Endodermal cell (in vitro differentiated cells): Measurements from ENCODE around the gene RAN. TPM values are rescaled to one million over a fixed set of nuclear protein-coding genes. Genes with fewer than 3 reads are reported as not detected.
A peak's percentile ranks its signal among the peaks of the same experiment; 100 is the strongest.
"Not testable (repeated sequence)": the region's sequence is repeated elsewhere in the genome, so short reads cannot be mapped to it uniquely, and the experiment has no call there.

Source experiments
- DNase-seq: peaks from one replicate; pipeline ENCODE4 v3.0.0-alpha.2; 2017
- H3K27ac ChIP-seq: 2 replicates; pipeline ENCODE4 v1.5.1; 2013; ENCODE audit warnings: mild to moderate bottlenecking, low read depth, low read length, moderate library complexity
- H3K27me3 ChIP-seq: 2 replicates; pipeline ENCODE4 v1.6.1; 2013; ENCODE audit warnings: mild to moderate bottlenecking, low read length, moderate library complexity; ENCODE audit not compliant: insufficient read depth, control insufficient read depth, poor library complexity, severe bottlenecking
- H3K36me3 ChIP-seq: 2 replicates; pipeline ENCODE4 v1.7.0; 2013; ENCODE audit warnings: mild to moderate bottlenecking, low read length, moderate library complexity; ENCODE audit not compliant: control insufficient read depth, insufficient read depth
- H3K4me1 ChIP-seq: one replicate; pipeline ENCODE4 v1.7.0; 2013; ENCODE audit warnings: low read length; ENCODE audit not compliant: control insufficient read depth, insufficient read depth
- H3K4me3 ChIP-seq: 2 replicates; pipeline ENCODE4 v1.5.1; 2013; ENCODE audit warnings: mild to moderate bottlenecking, low read length, moderate library complexity
- H3K9ac ChIP-seq: 2 replicates; pipeline ENCODE4 v1.6.1; 2013; ENCODE audit warnings: mild to moderate bottlenecking, low read length, moderate library complexity; ENCODE audit not compliant: poor library complexity, severe bottlenecking; ENCODE audit errors: extremely low read depth
- H3K9me3 ChIP-seq: 2 replicates; pipeline ENCODE4 v1.6.1; 2013; ENCODE audit warnings: mild to moderate bottlenecking, low read length, moderate library complexity; ENCODE audit not compliant: control insufficient read depth
- H3K27ac Mint-ChIP-seq: 2 replicates; pipeline ENCODE4 v1.8.0; 2020; ENCODE audit warnings: mixed read lengths
- H3K27me3 Mint-ChIP-seq: 2 replicates; pipeline ENCODE4 v1.8.0; 2021; ENCODE audit warnings: mild to moderate bottlenecking, mixed read lengths; ENCODE audit not compliant: insufficient read depth
- H3K36me3 Mint-ChIP-seq: 2 replicates; pipeline ENCODE4 v1.8.0; 2020; ENCODE audit warnings: low read depth, mixed read lengths
- H3K4me1 Mint-ChIP-seq: 2 replicates; pipeline ENCODE4 v1.8.0; 2020; ENCODE audit warnings: mixed read lengths
- H3K4me3 Mint-ChIP-seq: 2 replicates; pipeline ENCODE4 v1.8.0; 2020; ENCODE audit warnings: mild to moderate bottlenecking, moderate library complexity, mixed read lengths
- H3K9me3 Mint-ChIP-seq: 2 replicates; pipeline ENCODE4 v1.8.0; 2020; ENCODE audit warnings: mild to moderate bottlenecking, mixed read lengths
- WGBS, 2 experiments: methylation state at CpG; one replicate each; pipeline versions ENCODE4 v1.1.5 to v1.1.7; 2013; ENCODE audit warnings: missing lambda C conversion rate in 2 of 2, mixed read lengths in 1 of 2; ENCODE audit not compliant: insufficient coverage in 1 of 2, insufficient read length in 1 of 2; 5-methylcytosine and 5-hydroxymethylcytosine counted together
- total RNA-seq, 2 donors: library from RNA; stranded (reverse); fragmentation: NEBNext Ultra II Directional in 1 of 2; extraction: Animal tissue kit (Norgen Biotek cat#: 25700) in 1 of 2; gene quantifications; 2 replicates in 1 of 2; 3 replicates in 1 of 2; pipeline ENCODE4 v1.2.1, GENCODE V29; 2021
- TF ChIP-seq, protein P1 (sequence below): fragments of 200-600 bp; sonication (generic); conservative IDR thresholded peaks from 2 replicates; pipeline ENCODE4 v1.5.0; 2021; ENCODE audit warnings: antibody characterized with exemption, mild to moderate bottlenecking

The RAN gene
- total RNA-seq, 2 donors from 2014 or later = 1,323 to 1,383 TPM

DNA sequence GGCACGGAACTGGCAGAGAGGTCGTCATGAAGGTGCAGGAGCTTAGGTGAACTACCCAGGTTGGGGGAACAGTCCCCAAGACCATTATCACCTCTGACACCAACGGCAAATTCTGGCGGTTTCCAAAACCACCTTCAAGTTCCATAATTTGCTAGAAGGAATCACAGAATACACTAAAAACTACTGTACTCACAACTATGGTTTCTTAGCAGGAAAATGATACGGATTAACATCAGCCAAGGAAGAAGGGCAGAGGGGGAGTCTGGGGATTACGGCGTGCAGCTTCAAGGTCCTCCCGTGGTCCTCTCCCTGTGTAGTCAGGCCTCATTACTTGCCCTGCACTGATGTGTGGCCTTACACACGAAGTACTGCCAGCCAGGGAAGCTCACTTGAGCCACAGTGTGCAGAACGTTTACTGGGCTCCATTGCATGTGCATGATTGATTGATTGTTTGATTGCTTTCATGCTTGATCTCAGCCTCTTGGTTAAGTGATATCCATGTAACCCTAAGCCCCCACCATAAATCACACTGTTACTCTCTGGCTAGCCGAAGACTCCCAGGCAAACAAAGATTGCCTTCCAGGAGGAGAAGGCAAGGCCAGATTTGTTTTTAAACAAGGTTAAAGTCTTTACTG is 32.0 kb upstream of the RAN start:
- TF ChIP-seq, protein P1, sequence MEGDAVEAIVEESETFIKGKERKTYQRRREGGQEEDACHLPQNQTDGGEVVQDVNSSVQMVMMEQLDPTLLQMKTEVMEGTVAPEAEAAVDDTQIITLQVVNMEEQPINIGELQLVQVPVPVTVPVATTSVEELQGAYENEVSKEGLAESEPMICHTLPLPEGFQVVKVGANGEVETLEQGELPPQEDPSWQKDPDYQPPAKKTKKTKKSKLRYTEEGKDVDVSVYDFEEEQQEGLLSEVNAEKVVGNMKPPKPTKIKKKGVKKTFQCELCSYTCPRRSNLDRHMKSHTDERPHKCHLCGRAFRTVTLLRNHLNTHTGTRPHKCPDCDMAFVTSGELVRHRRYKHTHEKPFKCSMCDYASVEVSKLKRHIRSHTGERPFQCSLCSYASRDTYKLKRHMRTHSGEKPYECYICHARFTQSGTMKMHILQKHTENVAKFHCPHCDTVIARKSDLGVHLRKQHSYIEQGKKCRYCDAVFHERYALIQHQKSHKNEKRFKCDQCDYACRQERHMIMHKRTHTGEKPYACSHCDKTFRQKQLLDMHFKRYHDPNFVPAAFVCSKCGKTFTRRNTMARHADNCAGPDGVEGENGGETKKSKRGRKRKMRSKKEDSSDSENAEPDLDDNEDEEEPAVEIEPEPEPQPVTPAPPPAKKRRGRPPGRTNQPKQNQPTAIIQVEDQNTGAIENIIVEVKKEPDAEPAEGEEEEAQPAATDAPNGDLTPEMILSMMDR = no peak
- Mint-ChIP-seq H3K36me3 (peaks cover 4% of the 10 kb centered on the region), H3K27ac (no peak overlapping the region), H3K9me3 (peaks cover 21% of the 10 kb centered on the region), H3K4me1 (peaks cover 16% of the 10 kb centered on the region), H3K27me3 (peaks cover 27% of the 10 kb centered on the region), H3K4me3 (peak overlapping the region; percentile 69)
- WGBS, 2 experiments = 81 to 83% methylated on average over 10 to 11 of the region's 11 CpGs
- Histone ChIP-seq H3K9ac (no peak overlapping the region), H3K9me3 (no peaks in the 10 kb centered on the region), H3K4me1 (peaks cover 3% of the 10 kb centered on the region), H3K36me3 (no peaks in the 10 kb centered on the region), H3K27ac (no peak overlapping the region), H3K4me3 (no peak overlapping the region), H3K27me3 (no peaks in the 10 kb centered on the region)
- DNase-seq = no peak

DNA sequence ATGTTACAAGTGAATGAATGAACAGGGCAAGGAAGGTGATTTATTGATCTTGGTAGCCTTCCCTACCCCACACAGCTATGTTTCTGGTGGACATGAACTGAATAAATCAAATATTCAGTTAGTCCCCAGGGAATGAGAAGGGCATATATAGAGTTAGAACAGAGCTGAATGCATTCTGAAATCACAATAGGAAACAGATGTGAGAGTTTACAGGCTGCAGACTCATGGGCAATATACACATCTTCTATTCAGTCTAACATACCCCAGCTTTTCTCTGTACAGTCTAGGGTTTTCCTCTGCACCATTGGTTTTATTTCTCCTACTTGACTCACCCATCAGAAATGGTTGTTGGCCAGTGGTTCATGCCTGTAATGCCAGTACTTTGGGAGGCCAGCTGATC is 25.5 kb upstream of the RAN start:
- Histone ChIP-seq H3K27ac (no peak overlapping the region), H3K27me3 (no peaks in the 10 kb centered on the region), H3K4me1 (no peaks in the 10 kb centered on the region), H3K9ac (no peak overlapping the region), H3K4me3 (no peak overlapping the region), H3K36me3 (no peaks in the 10 kb centered on the region), H3K9me3 (peaks cover 3% of the 10 kb centered on the region)
- H3K27ac Mint-ChIP-seq = no peak overlapping the region
- no peaks in the 10 kb centered on the region for H3K36me3 Mint-ChIP-seq
- TF ChIP-seq, protein P1 = no peak
- DNase-seq = no peak
- H3K4me1 Mint-ChIP-seq = peaks cover 9% of the 10 kb centered on the region
- peaks cover 3% of the 10 kb centered on the region for H3K27me3 Mint-ChIP-seq
- peaks cover 12% of the 10 kb centered on the region for H3K9me3 Mint-ChIP-seq
- H3K4me3 Mint-ChIP-seq = no peak overlapping the region

DNA sequence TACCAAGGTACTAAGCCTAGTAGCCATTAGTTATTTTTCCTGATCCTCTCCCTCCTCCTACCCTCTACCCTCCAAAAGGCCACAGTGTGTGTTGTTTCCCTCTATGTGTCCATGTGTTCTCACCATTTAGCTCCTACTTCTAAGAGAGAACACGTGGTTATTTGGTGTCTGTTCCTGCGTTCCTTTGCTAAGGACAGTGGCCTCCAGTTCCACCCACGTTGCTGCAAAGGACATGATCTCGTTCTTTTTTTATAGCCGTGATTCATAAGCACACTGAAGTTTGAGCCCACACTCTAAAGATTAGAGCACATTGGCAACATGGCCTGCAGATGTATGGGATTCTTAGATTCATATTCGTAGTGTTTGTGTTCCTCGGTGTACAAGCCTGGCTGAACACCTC is 24.8 kb upstream of the RAN start:
- H3K9me3 ChIP-seq = peaks cover 3% of the 10 kb centered on the region
- Mint-ChIP-seq H3K4me3 (no peak overlapping the region), H3K36me3 (no peaks in the 10 kb centered on the region), H3K4me1 (peaks cover 9% of the 10 kb centered on the region), H3K9me3 (peaks cover 7% of the 10 kb centered on the region), H3K27me3 (peaks cover 2% of the 10 kb centered on the region), H3K27ac (no peak overlapping the region)
- no peaks in the 10 kb centered on the region for H3K36me3 ChIP-seq
- H3K4me1 ChIP-seq = no peaks in the 10 kb centered on the region
- H3K27ac ChIP-seq = no peak overlapping the region
- H3K27me3 ChIP-seq = no peaks in the 10 kb centered on the region
- WGBS, 2 experiments = 91 to 93% methylated on average over 6 to 7 of the region's 7 CpGs
- no peak overlapping the region for H3K9ac ChIP-seq
- no peak overlapping the region for H3K4me3 ChIP-seq
- TF ChIP-seq, protein P1 = no peak
- no peak for DNase-seq

DNA sequence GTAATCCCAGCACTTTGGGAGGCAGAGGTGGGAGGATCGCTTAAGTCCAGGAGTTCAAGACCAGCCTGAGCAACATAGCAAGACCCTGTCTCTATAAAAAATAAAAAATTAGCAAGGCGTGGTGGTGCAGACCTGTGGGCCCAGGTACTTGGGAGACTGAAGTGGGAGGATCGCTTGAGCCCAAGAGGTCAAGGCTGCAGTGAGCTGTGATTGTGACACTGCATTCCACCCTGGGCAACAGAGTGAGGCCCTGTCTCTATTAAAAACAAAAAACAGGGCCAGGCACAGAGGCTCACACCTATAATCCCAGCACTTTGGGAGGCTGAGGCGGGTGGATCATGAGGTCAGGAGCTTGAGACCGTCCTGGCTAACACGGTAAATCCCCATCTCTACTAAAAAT is 23.8 kb upstream of the RAN start:
- not testable (repeated sequence) for H3K27ac Mint-ChIP-seq, H3K4me1 ChIP-seq, DNase-seq, H3K4me3 Mint-ChIP-seq, H3K4me1 Mint-ChIP-seq, H3K27ac ChIP-seq, H3K36me3 ChIP-seq, H3K9ac ChIP-seq, H3K27me3 ChIP-seq, H3K9me3 ChIP-seq, H3K4me3 ChIP-seq, H3K36me3 Mint-ChIP-seq, H3K9me3 Mint-ChIP-seq, H3K27me3 Mint-ChIP-seq
- WGBS, 2 experiments = 89 to 100% methylated on average over 2 to 6 of the region's 6 CpGs

DNA sequence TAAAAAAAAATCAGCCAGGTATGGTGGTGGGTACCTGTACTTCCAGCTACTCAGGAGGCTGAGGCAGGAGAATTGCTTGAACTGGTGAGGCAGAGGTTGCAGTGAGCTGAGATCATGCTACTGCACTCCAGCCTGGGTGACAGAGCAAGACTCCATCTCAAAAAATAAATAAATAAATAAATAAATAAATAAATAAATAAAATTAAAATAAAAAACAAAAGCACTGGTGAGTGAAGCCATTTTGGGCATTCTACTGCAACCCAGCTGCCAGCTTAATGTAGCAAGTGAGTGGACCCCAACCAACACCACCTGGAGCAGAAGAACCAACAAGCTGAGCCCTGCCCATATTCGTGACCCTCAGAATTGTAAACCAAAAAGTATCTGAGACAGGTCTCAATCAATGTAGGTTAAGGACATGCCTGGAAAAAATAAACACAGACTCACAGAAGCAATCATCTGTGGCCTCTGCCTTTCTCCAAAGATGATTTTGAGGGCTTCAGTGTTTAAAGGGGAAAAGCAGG is 23.0 kb upstream of the RAN start:
- H3K27me3 ChIP-seq, H3K4me3 Mint-ChIP-seq, H3K27me3 Mint-ChIP-seq, H3K4me3 ChIP-seq, H3K9me3 Mint-ChIP-seq, DNase-seq, H3K36me3 ChIP-seq, H3K4me1 Mint-ChIP-seq, H3K36me3 Mint-ChIP-seq, H3K9ac ChIP-seq, H3K9me3 ChIP-seq, H3K27ac ChIP-seq, H3K4me1 ChIP-seq, H3K27ac Mint-ChIP-seq: not testable (repeated sequence)
- 100% methylated on average over 1 of the region's 1 CpG for WGBS, 2 experiments
